ENCODE measurements around the gene AUNIP.

Gene AUNIP

GRCh38 chr1:25873120-25873519 lies 13.9 kb upstream of the AUNIP start:
- H3K4me1 ChIP-seq (ENCODE audit: control insufficient read depth, low read depth, low read length), result peaks cover 4% of the 10 kb centered on the region
- no peaks in the 10 kb centered on the region for H3K79me2 ChIP-seq (ENCODE audit: control insufficient read depth, insufficient read depth, low read length)
- H3K56ac ChIP-seq (ENCODE audit: low read length), result no peak overlapping the region
- H3K27ac ChIP-seq (ENCODE audit: low read depth, low read length), result no peak overlapping the region
- H4K5ac ChIP-seq (ENCODE audit: low read length), result no peak overlapping the region
- H3K36me3 ChIP-seq (ENCODE audit: control insufficient read depth, insufficient read depth, low read length), result no peaks in the 10 kb centered on the region
- no peak overlapping the region for H2BK5ac ChIP-seq (ENCODE audit: low read length)
- DNase-seq, result no peak
- H4K8ac ChIP-seq (ENCODE audit: low read depth, low read length), result no peak overlapping the region
- H3K27me3 ChIP-seq (ENCODE audit: insufficient read depth, low read length, poor library complexity), result no peaks in the 10 kb centered on the region
- H3K4me3 ChIP-seq (ENCODE audit: low read length), result no peak overlapping the region
- no peak overlapping the region for H3K4ac ChIP-seq (ENCODE audit: low read depth, low read length)
- no peak overlapping the region for H3K4me2 ChIP-seq (ENCODE audit: low read length)
- H3K9ac ChIP-seq (ENCODE audit: low read length), result no peak overlapping the region
- H2BK15ac ChIP-seq (replicated peaks; ENCODE audit: low read depth), result no peak overlapping the region
- no peaks in the 10 kb centered on the region for H3K79me1 ChIP-seq (ENCODE audit: low read length)
- no peak overlapping the region for H3K23ac ChIP-seq (ENCODE audit: low read length)
- no peak overlapping the region for H2BK120ac ChIP-seq (ENCODE audit: low read depth, low read length)
- WGBS (ENCODE audit: extremely low coverage, insufficient coverage, low lambda C conversion rate), result no CpG with 5 or more reads among the region's 3 CpGs
- no peak overlapping the region for H2AK5ac ChIP-seq (ENCODE audit: low read length)
- no peak overlapping the region for H3K18ac ChIP-seq (ENCODE audit: low read length)

- H4K5ac ChIP-seq (ENCODE audit: low read length), result no peak overlapping the region
- H3K9ac ChIP-seq (ENCODE audit: low read length), result no peak overlapping the region
Measured at GRCh38 chr1:25872713-25873112, 13.5 kb upstream of the AUNIP start.

DNA sequence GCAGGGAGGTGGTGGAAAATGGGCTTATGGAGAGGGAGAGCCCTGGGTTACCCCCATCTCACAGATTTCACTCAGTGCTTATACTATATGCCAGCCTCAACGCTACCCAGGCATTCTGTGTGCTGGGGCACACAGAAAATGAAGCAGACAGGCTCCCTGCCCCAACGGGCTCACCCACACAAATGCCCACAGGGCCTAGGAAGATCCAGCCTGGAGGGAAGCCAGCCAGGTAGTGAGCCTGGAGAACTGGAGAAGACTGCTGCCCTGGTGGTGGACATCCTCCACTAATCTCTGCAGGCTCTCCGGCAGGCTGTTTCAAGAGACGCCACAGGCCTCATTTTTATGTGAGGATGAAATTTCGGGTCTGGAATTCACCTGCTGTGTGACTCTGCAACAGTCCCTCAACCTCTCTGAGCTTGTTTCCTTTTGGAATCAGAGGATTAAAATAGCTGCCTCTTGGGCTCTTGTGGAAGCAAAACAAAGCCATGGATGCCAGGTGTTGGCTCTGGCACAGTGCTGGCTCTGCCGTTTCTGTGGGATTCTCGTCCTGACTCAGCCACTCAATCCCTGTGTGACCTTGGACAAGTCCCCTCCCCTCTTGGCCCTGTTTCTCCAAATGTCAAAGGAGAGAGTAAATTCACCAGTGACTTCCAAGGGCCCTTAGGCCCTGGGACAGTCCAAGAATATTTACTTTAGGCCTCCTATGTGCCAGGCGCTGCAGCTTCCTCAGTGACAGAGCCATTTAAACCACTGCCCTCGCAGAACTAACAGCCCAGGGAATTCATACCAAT lies 12.6 kb upstream of the AUNIP start:
- Histone ChIP-seq H3K4me2 (ENCODE audit: low read length) (no peak overlapping the region), H3K79me2 (ENCODE audit: control insufficient read depth, insufficient read depth, low read length) (no peaks in the 10 kb centered on the region), H2AK5ac (ENCODE audit: low read length) (no peak overlapping the region), H3K27me3 (ENCODE audit: insufficient read depth, low read length, poor library complexity) (no peaks in the 10 kb centered on the region), H3K79me1 (ENCODE audit: low read length) (no peaks in the 10 kb centered on the region), H3K4me1 (ENCODE audit: control insufficient read depth, low read depth, low read length) (peaks cover 7% of the 10 kb centered on the region), H3K36me3 (ENCODE audit: control insufficient read depth, insufficient read depth, low read length) (no peaks in the 10 kb centered on the region), H3K4ac (ENCODE audit: low read depth, low read length) (no peak overlapping the region), H4K5ac (ENCODE audit: low read length) (no peak overlapping the region), H2BK15ac (replicated peaks; ENCODE audit: low read depth) (no peak overlapping the region), H3K23ac (ENCODE audit: low read length) (no peak overlapping the region), H3K9ac (ENCODE audit: low read length) (no peak overlapping the region), H2BK120ac (ENCODE audit: low read depth, low read length) (no peak overlapping the region), H3K4me3 (ENCODE audit: low read length) (no peak overlapping the region), H3K27ac (ENCODE audit: low read depth, low read length) (no peak overlapping the region), H4K8ac (ENCODE audit: low read depth, low read length) (no peak overlapping the region), H2BK5ac (ENCODE audit: low read length) (no peak overlapping the region), H3K56ac (ENCODE audit: low read length) (no peak overlapping the region), H3K18ac (ENCODE audit: low read length) (no peak overlapping the region)
- WGBS (ENCODE audit: extremely low coverage, insufficient coverage, low lambda C conversion rate), result no CpG with 5 or more reads among the region's 9 CpGs
- DNase-seq, result no peak

More at GRCh38 chr1:25872713-25873112, 13.5 kb upstream of the AUNIP start:
- H2BK5ac ChIP-seq (ENCODE audit: low read length), result no peak overlapping the region
- WGBS (ENCODE audit: extremely low coverage, insufficient coverage, low lambda C conversion rate), result no CpG with 5 or more reads among the region's 2 CpGs
- H3K23ac ChIP-seq (ENCODE audit: low read length), result no peak overlapping the region
- no peaks in the 10 kb centered on the region for H3K27me3 ChIP-seq (ENCODE audit: insufficient read depth, low read length, poor library complexity)
- H3K36me3 ChIP-seq (ENCODE audit: control insufficient read depth, insufficient read depth, low read length), result no peaks in the 10 kb centered on the region
- H3K27ac ChIP-seq (ENCODE audit: low read depth, low read length), result no peak overlapping the region
- H3K4me3 ChIP-seq (ENCODE audit: low read length), result no peak overlapping the region
- H3K56ac ChIP-seq (ENCODE audit: low read length), result no peak overlapping the region
- no peak overlapping the region for H3K4me2 ChIP-seq (ENCODE audit: low read length)
- H4K8ac ChIP-seq (ENCODE audit: low read depth, low read length), result no peak overlapping the region
- H3K18ac ChIP-seq (ENCODE audit: low read length), result no peak overlapping the region
- H2BK15ac ChIP-seq (replicated peaks; ENCODE audit: low read depth), result no peak overlapping the region
- no peaks in the 10 kb centered on the region for H3K79me1 ChIP-seq (ENCODE audit: low read length)
- DNase-seq, result no peak
- H3K4ac ChIP-seq (ENCODE audit: low read depth, low read length), result no peak overlapping the region
- H3K79me2 ChIP-seq (ENCODE audit: control insufficient read depth, insufficient read depth, low read length), result no peaks in the 10 kb centered on the region
- H2AK5ac ChIP-seq (ENCODE audit: low read length), result no peak overlapping the region
- H2BK120ac ChIP-seq (ENCODE audit: low read depth, low read length), result no peak overlapping the region
- peaks cover 6% of the 10 kb centered on the region for H3K4me1 ChIP-seq (ENCODE audit: control insufficient read depth, low read depth, low read length)

GRCh38 chr1:25871086-25871703 lies 11.9 kb upstream of the AUNIP start:
- Histone ChIP-seq H3K4me1 (ENCODE audit: control insufficient read depth, low read depth, low read length) (peaks cover 7% of the 10 kb centered on the region), H3K4ac (ENCODE audit: low read depth, low read length) (no peak overlapping the region)
- peak; percentile 12 for DNase-seq

GRCh38 chr1:25870614-25871013 lies 11.4 kb upstream of the AUNIP start:
- Histone ChIP-seq H3K4me2 (ENCODE audit: low read length) (no peak overlapping the region), H3K79me1 (ENCODE audit: low read length) (no peaks in the 10 kb centered on the region), H3K18ac (ENCODE audit: low read length) (no peak overlapping the region), H2BK120ac (ENCODE audit: low read depth, low read length) (no peak overlapping the region), H2AK5ac (ENCODE audit: low read length) (no peak overlapping the region), H3K4me1 (ENCODE audit: control insufficient read depth, low read depth, low read length) (peaks cover 5% of the 10 kb centered on the region), H2BK15ac (replicated peaks; ENCODE audit: low read depth) (no peak overlapping the region), H3K4ac (ENCODE audit: low read depth, low read length) (no peak overlapping the region), H4K5ac (ENCODE audit: low read length) (no peak overlapping the region), H3K9ac (ENCODE audit: low read length) (no peak overlapping the region), H3K36me3 (ENCODE audit: control insufficient read depth, insufficient read depth, low read length) (no peaks in the 10 kb centered on the region), H2BK5ac (ENCODE audit: low read length) (no peak overlapping the region), H3K56ac (ENCODE audit: low read length) (no peak overlapping the region), H4K8ac (ENCODE audit: low read depth, low read length) (no peak overlapping the region), H3K27me3 (ENCODE audit: insufficient read depth, low read length, poor library complexity) (no peaks in the 10 kb centered on the region), H3K27ac (ENCODE audit: low read depth, low read length) (no peak overlapping the region), H3K79me2 (ENCODE audit: control insufficient read depth, insufficient read depth, low read length) (no peaks in the 10 kb centered on the region), H3K23ac (ENCODE audit: low read length) (no peak overlapping the region), H3K4me3 (ENCODE audit: low read length) (no peak overlapping the region)
- no CpG with 5 or more reads among the region's 1 CpG for WGBS (ENCODE audit: extremely low coverage, insufficient coverage, low lambda C conversion rate)
- no peak for DNase-seq

More at GRCh38 chr1:25871086-25871703, 11.9 kb upstream of the AUNIP start:
- Histone ChIP-seq H3K23ac (ENCODE audit: low read length) (no peak overlapping the region), H3K4me3 (ENCODE audit: low read length) (no peak overlapping the region), H2BK120ac (ENCODE audit: low read depth, low read length) (no peak overlapping the region), H2BK15ac (replicated peaks; ENCODE audit: low read depth) (no peak overlapping the region), H3K79me1 (ENCODE audit: low read length) (no peaks in the 10 kb centered on the region), H3K79me2 (ENCODE audit: control insufficient read depth, insufficient read depth, low read length) (no peaks in the 10 kb centered on the region), H2AK5ac (ENCODE audit: low read length) (no peak overlapping the region), H3K9ac (ENCODE audit: low read length) (no peak overlapping the region), H2BK5ac (ENCODE audit: low read length) (no peak overlapping the region), H3K27ac (ENCODE audit: low read depth, low read length) (no peak overlapping the region), H4K8ac (ENCODE audit: low read depth, low read length) (no peak overlapping the region), H4K5ac (ENCODE audit: low read length) (no peak overlapping the region), H3K56ac (ENCODE audit: low read length) (peak overlapping the region; percentile 51), H3K36me3 (ENCODE audit: control insufficient read depth, insufficient read depth, low read length) (no peaks in the 10 kb centered on the region), H3K27me3 (ENCODE audit: insufficient read depth, low read length, poor library complexity) (no peaks in the 10 kb centered on the region), H3K18ac (ENCODE audit: low read length) (no peak overlapping the region), H3K4me2 (ENCODE audit: low read length) (no peak overlapping the region)
- no CpG with 5 or more reads among the region's 5 CpGs for whole genome bisulfite sequencing (ENCODE audit: extremely low coverage, insufficient coverage, low lambda C conversion rate)

Data from mesendoderm (in vitro differentiated cells).